Inferior parietal cortex (tissue), 1 donor: ENCODE data around the gene CABP4.
A peak's percentile ranks its signal among the peaks of the same experiment; 100 is the strongest.

Experiments
- DNase-seq: peaks from one replicate; pipeline ENCODE4 v3.0.0-alpha.2; 2016; ENCODE audit errors: extremely low spot score

Gene CABP4

DNA sequence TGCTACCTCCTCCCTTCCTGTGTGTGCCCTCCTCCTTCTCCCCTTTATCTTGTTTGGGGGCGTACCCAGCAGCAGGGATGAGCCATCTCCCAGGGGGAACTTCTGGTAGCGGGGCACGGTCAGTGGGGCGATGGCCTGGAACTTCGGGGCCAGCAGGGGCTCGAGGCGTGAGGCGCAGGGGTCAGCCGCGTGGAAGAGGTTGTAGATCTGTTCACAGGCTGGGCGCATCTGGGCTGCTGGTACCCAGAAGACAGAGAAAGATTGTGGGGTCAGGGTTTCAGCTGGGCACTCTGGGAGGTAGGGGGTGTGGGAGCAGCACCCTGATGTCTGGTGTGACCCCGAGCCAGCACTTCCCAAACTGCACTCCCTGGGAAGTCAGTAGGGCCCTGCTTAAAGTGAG is 41.0 kb downstream of the CABP4 start:
- DNase-seq, result no peak

- no peak for DNase-seq
Observed at GRCh38 chr11:67497656-67498291, 42.6 kb downstream of the CABP4 start.

- no peak for DNase-seq
Observed at GRCh38 chr11:67498544-67498972, 43.4 kb downstream of the CABP4 start.

- no peak for DNase-seq
Observed at GRCh38 chr11:67499808-67500483, 44.8 kb downstream of the CABP4 start.

DNA sequence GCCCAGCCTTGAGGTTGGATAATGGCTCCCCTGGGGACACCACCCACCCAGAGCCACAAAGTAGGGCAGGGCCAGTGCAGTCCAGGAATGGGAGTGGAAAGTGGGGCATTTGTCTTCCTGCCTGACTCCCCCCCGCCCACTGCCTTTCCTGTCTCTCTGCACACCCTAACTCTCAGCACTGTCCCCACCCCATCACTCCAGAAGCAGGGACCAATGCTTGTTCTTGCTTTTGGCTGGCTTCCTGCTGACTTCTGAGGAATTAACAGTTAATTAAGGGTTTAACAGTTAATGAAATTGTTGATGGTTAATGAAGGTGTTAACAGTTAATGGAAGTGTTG is 45.3 kb downstream of the CABP4 start:
- no peak for DNase-seq

- DNase-seq, result no peak
Observed at GRCh38 chr11:67500831-67501715, 45.9 kb downstream of the CABP4 start.

DNA sequence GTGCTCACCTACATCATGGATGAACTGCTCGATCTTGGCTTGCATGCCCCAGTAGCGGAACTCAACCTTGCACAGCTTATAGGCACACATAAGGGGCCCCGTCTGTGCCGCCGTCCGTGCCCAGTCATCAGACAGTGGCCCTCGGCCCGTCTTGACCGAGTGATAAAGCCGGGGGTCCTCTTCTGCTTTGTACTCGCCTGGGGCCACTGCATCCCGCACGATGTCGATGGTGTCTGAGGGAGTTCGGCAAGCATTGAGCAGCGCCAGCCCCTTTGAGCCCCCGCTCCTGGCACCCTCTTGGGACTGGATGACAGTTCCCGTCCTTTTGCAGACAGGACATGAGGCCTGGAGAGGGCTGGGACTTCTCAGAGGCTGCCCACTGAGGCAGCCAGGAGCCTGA is 46.7 kb downstream of the CABP4 start:
- no peak for DNase-seq

DNA sequence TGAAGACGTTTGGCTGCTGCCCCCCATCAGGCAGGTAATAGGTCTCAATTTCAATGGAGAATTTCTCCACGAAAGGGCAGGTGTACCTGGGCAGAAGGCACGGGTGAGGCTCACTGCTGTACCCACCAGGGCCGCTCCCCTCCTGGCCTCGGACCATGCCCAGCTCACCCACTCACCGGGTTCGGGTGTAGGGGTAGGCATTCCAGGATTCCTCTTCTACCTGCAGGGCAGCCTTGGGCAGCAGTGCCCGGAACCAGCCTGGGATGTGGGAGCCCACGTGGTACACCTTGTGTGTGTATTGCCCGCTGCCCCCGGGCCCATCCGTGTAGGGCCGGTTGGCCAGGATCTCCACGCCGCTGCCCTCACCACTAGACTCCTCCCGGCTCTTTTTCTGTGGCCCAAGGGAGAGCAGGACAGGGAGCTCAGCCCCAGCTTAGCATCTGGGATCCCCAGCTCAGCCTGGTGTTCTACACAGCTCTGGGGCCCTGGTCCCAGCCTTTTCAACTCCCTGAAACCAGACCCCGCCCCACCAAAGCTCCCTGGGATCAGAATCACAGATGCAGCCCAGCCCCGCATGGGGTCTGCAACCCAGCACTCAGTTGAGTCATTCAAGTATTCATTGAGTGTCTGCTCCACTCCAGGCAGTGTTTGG is 47.3 kb downstream of the CABP4 start:
- DNase-seq, result no peak

GRCh38 chr11:67503119-67504004 is 48.2 kb downstream of the CABP4 start:
- DNase-seq, result no peak

GRCh38 chr11:67504005-67504949 is 49.1 kb downstream of the CABP4 start:
- no peak for DNase-seq

DNA sequence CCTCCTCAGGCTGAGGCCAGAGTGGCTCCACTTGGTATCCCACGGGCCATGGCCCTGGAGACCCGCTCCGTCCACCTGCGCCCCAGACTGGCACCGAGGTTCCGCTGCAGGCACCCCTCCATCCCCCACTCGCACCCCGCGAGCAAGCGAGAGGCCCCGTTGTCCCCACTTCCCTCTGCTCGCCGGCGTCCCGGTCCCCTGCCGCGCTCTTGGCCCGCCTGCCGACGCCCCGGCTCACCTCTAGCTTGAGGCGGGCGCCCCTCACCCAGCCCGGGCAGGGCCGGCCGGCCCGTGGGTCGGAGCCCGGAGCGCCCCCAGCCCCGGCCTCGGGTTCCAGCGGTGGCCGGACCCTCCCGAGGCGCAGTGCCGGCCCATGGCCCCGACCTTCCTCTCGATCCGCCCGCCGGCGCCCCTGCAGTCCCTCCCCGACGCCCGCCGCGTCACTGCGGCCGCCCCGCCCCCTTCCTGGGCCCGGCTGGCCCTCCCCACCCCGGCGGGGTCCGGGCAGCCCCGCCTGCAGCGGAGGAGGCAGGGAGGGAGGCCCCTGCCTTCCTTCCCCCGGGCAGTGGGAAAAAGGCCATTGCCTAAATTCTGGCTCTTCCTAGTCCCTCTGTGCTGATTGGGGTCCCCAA is 49.9 kb downstream of the CABP4 start, which contains the start of gene PITPNM1:
Gene PITPNM1, minus strand, starts transcription at position 414 of the 632 bp plus-strand sequence. CDS start 1,183 bp downstream, outside the sequence.
- no peak for DNase-seq

GRCh38 chr11:67505605-67506396 is 50.6 kb downstream of the CABP4 start:
- peak; percentile 83 for DNase-seq

DNA sequence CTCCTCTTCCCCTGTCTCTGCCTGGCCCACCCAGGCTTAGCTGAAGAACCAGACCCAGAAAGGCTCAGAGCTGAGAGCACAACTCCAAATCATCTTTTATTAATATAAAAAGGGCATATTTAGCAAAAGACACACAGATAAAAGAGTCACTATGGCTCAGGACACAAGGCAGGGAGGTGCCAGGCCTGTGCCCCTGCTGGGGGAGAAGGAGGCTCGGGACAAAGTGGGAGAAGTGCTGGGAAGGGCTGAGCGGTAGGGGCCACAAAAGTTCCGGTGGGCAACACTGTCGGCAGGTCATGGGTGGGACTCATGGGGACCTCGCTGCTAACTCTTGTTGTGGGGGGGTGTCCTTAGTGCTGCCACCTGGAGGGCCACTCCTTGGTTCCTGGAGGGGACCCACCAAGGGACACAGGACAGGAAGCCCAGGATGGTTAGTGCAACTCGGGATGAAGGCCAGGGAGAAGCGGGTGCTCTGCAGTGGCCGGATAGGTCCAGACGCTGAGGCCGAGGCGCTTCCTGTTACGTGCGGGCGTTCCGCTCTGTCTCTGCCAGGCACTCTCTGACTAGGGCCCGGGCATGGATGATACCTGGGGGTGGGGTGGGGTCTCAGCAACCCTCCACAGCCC is 51.4 kb downstream of the CABP4 start:
- no peak for DNase-seq

DNA sequence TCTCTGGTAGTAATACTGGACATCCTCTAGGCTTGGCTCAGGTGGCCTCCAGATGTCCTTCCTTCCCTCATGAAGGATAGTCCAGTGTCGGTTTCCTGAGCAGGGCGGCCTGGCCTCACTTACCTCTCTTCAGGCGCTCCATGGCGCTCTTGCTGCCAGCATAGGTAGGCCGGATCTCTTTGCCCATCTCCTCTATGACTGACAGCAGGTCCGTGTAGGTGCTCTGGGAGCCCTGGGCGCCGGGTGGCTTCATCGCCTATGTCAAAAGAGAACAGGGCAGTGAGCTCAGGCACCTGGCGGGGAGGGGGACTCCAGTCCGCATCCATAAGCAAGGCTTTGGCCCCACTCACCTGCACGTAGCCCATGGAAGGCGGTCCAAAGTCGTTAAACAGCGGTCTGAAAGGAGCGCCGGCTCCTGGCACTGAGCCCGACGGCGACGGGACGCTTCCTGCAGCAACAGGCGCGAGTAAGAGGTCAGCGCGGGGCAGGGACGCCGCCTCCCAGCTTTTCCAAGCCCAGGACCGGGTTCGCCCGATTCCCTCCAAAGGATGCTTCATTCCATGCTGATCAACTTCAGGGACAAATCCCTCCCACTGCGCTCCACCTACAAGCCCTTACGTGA is 52.2 kb downstream of the CABP4 start:
- no peak for DNase-seq

GRCh38 chr11:67507864-67508485 is 52.8 kb downstream of the CABP4 start, which contains the start of gene CDK2AP2:
Gene CDK2AP2, minus strand, starts transcription at chr11:67508162. Its CDS starts 80 bp downstream, at chr11:67508082.
- peak; percentile 99 for DNase-seq

DNA sequence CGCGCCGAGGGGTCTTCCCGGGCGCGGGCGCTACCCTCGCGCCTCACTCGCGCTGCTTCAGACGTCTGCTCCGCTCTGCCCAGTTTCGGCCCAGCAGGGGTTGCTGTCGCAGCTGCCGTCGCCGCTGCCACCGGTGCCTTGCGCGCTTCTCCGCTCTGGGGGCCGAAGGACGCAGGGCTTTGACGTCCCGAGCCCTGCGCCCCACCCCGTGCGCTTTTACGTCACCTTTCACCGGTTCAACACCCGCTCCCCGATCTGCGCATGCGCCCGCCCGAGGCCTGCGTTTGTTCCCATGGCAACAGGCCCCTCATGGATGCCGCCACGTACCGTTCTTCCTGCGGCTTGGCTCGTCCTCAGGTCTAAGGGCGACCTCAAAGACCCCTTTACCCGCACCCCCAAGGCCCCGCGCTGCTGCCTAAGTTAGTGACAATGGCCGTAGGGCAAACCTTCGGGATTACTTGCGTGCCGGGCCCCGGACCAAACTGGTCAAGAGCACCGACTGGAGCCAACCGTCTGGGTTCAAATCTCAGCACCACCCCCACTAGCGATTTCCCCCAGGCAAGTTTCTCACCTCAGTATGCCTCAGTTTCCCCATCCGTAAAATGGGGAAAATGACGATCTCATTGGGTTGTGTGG is 53.5 kb downstream of the CABP4 start:
- peak; percentile 95 for DNase-seq

- DNase-seq, result no peak
Observed at GRCh38 chr11:67510023-67510345, 54.8 kb downstream of the CABP4 start.
